Breast epithelium (tissue), 4 donors: Measurements from ENCODE around the gene VSTM2L. TPM values are rescaled to one million over a fixed set of nuclear protein-coding genes. Genes with fewer than 3 reads are reported as not detected.

Experiments
- DNase-seq, 2 donors: peaks; one replicate each; pipeline ENCODE4 v3.0.0-alpha.2; 2019; ENCODE audit warnings: low spot score in 2 of 2
- H3K27ac ChIP-seq, 2 donors: fragments of 200-600 bp; sonication (generic) in 1 of 2; one replicate each; pipeline ENCODE4 v1.5.1; 2016 to 2019; ENCODE audit warnings: mild to moderate bottlenecking in 1 of 2
- H3K27me3 ChIP-seq, 2 donors: fragments of 200-600 bp; sonication (generic) in 1 of 2; one replicate each; pipeline versions ENCODE4 v1.5.1 to v1.6.0; 2017 to 2019; ENCODE audit warnings: control low read depth in 1 of 2, mild to moderate bottlenecking in 1 of 2
- H3K36me3 ChIP-seq: fragments of 200-600 bp; one replicate; pipeline ENCODE4 v1.5.1; 2019
- H3K4me1 ChIP-seq, 2 donors: fragments of 200-600 bp; sonication (generic); one replicate each; pipeline ENCODE4 v1.5.1; 2016 to 2019; ENCODE audit warnings: control low read depth in 1 of 2
- H3K4me3 ChIP-seq, 3 donors: fragments of 200-600 bp; sonication (generic); 1 replicate in 2 of 3; 2 replicates in 1 of 3; pipeline ENCODE4 v1.5.1; 2016 to 2019; ENCODE audit warnings: mild to moderate bottlenecking in 3 of 3, moderate library complexity in 2 of 3
- H3K9me3 ChIP-seq, 2 donors: fragments of 200-600 bp; sonication (generic) in 1 of 2; one replicate each; pipeline ENCODE4 v1.5.1; 2016 to 2019; ENCODE audit warnings: control low read depth in 1 of 2
- CTCF ChIP-seq, 3 donors: fragments of 450-650 bp; IDR thresholded peaks; one replicate each; pipeline ENCODE4 v1.5.1; 2016 to 2017; ENCODE audit warnings: antibody characterized with exemption in 3 of 3, mild to moderate bottlenecking in 3 of 3, moderate library complexity in 3 of 3
- POLR2A ChIP-seq: fragments of 450-650 bp; IDR thresholded peaks from one replicate; pipeline ENCODE4 v1.6.1; 2016; ENCODE audit warnings: antibody characterized with exemption, mild to moderate bottlenecking, moderate library complexity
- POLR2AphosphoS5 ChIP-seq, 3 donors: sonication (generic); formaldehyde crosslinking; IDR thresholded peaks; one replicate each; pipeline ENCODE4 v1.6.1; 2017; ENCODE audit warnings: antibody characterized with exemption in 3 of 3
- intact Hi-C: fragments of 100-400 bp; cut with DNase I; formaldehyde crosslinking; loops from one replicate; pipeline ENCODE4 v1.15.1; 2023; ENCODE audit warnings: low total_unique reads
- total RNA-seq, 3 donors: library from RNA; depleted of rRNA; stranded (reverse); fragments of >200 nt; gene quantifications; one replicate each; pipeline ENCODE4 v1.1.0, GENCODE V29; 2016

The VSTM2L gene
- total RNA-seq, 3 donors from 2014 or later = 0.33 to 0.48 (median 0.44) TPM

GRCh38 chr20:37863289-37863688 lies 39.6 kb upstream of the VSTM2L start:
- Histone ChIP-seq H3K4me1 (no peaks in the 10 kb centered on the region), H3K9me3 (no peaks in the 10 kb centered on the region), H3K36me3 (no peaks in the 10 kb centered on the region), H3K4me3 (no peak overlapping the region), H3K27ac (no peak overlapping the region), H3K27me3 (no peaks in the 10 kb centered on the region)
- no peak for TF ChIP-seq POLR2A
- intact Hi-C loops = no loop called here
- DNase-seq = no peak

- Histone ChIP-seq H3K27me3 (no peaks in the 10 kb centered on the region), H3K4me3 (no peak overlapping the region), H3K36me3 (no peaks in the 10 kb centered on the region), H3K4me1 (no peaks in the 10 kb centered on the region), H3K9me3 (no peaks in the 10 kb centered on the region), H3K27ac (no peak overlapping the region)
- TF ChIP-seq CTCF (IDR thresholded peaks at IDR 0.05) = no peak
- DNase-seq = no peak
- intact Hi-C loops = no loop called here
Observed at GRCh38 chr20:37864298-37864697, 38.6 kb upstream of the VSTM2L start.

GRCh38 chr20:37866051-37866450 lies 36.9 kb upstream of the VSTM2L start:
- Histone ChIP-seq H3K27ac (no peak overlapping the region), H3K4me1 (no peaks in the 10 kb centered on the region), H3K36me3 (no peaks in the 10 kb centered on the region), H3K9me3 (no peaks in the 10 kb centered on the region), H3K27me3 (no peaks in the 10 kb centered on the region), H3K4me3 (no peak overlapping the region)
- no peak for DNase-seq
- TF ChIP-seq CTCF (IDR thresholded peaks at IDR 0.05) (no peak), POLR2AphosphoS5 (IDR thresholded peaks at IDR 0.05) (no peak), POLR2A (no peak)
- intact Hi-C loops = loop anchor here (5.0 kb wide), 1 partner anchor 1199 kb away; no protein-coding TSS in a partner anchor

- Histone ChIP-seq H3K36me3 (no peaks in the 10 kb centered on the region), H3K4me3 (no peak overlapping the region), H3K27ac (no peak overlapping the region), H3K9me3 (no peaks in the 10 kb centered on the region), H3K27me3 (no peaks in the 10 kb centered on the region), H3K4me1 (no peaks in the 10 kb centered on the region)
- no peak for DNase-seq
- intact Hi-C loops = loop anchor here (5.0 kb wide), 1 partner anchor 1200 kb away; no protein-coding TSS in a partner anchor
- no peak for TF ChIP-seq POLR2AphosphoS5 (IDR thresholded peaks at IDR 0.05)
- TF ChIP-seq POLR2A = no peak
- no peak for TF ChIP-seq CTCF (IDR thresholded peaks at IDR 0.05)
Observed at GRCh38 chr20:37867289-37868195, 35.4 kb upstream of the VSTM2L start.

- intact Hi-C loops = loop anchor here (5.0 kb wide), 1 partner anchor 1202 kb away; no protein-coding TSS in a partner anchor
- H3K4me1 ChIP-seq = no peaks in the 10 kb centered on the region
- no peaks in the 10 kb centered on the region for H3K27me3 ChIP-seq
- H3K36me3 ChIP-seq = no peaks in the 10 kb centered on the region
- no peak for TF ChIP-seq POLR2A
- TF ChIP-seq CTCF (IDR thresholded peaks at IDR 0.05) = no peak
- TF ChIP-seq POLR2AphosphoS5 (IDR thresholded peaks at IDR 0.05) = no peak
- no peak for DNase-seq
- no peak overlapping the region for H3K4me3 ChIP-seq
- no peaks in the 10 kb centered on the region for H3K9me3 ChIP-seq
- no peak overlapping the region for H3K27ac ChIP-seq
Observed at GRCh38 chr20:37868851-37869333, 34.0 kb upstream of the VSTM2L start.
